Fibroblast of villous mesenchyme (primary cell): ENCODE results near the gene RGSL1. TPM values are rescaled to one million over a fixed set of nuclear protein-coding genes. Genes with fewer than 3 reads are reported as not detected.

Experiments
- DNase-seq: peaks from one replicate; pipeline ENCODE4 v3.0.0-alpha.2; 2010; ENCODE audit warnings: low read depth
- H3K4me3 ChIP-seq: 2 replicates; pipeline ENCODE4 v1.5.1; 2011; ENCODE audit warnings: low read depth, mild to moderate bottlenecking, low read length
- CTCF ChIP-seq: IDR thresholded peaks from 2 replicates; pipeline ENCODE4 v1.5.1; 2012; ENCODE audit warnings: low read depth, mild to moderate bottlenecking, low read length; ENCODE audit not compliant: insufficient read depth
- total RNA-seq: library from RNA; depleted of rRNA; stranded (reverse); fragments of >200 nt; gene quantifications from 2 replicates; pipeline ENCODE4 v1.2.3, GENCODE V29; 2012

Gene RGSL1
- not detected in 2 replicates for total RNA-seq

- no peak for DNase-seq
- no peak within 1 kb of the TSS for H3K4me3 ChIP-seq
- no peak for TF ChIP-seq CTCF
Observed at GRCh38 chr1:182450087-182450486, at the start of gene RGSL1. RGSL1 (plus strand) TSS chr1:182450146; CDS start chr1:182450166, 20 bp downstream.

GRCh38 chr1:182400567-182400966, 49.4 kb upstream of the RGSL1 start, which contains the start of gene TEDDM1:
TEDDM1 (minus strand) TSS chr1:182400667; CDS start chr1:182400485, 182 bp downstream.
- no peak for TF ChIP-seq CTCF
- no peak for DNase-seq
- no peak within 1 kb of the TSS for H3K4me3 ChIP-seq

GRCh38 chr1:182404781-182405180, 45.2 kb upstream of the RGSL1 start:
- DNase-seq = no peak
- TF ChIP-seq CTCF = peak; percentile 6
- H3K4me3 ChIP-seq = no peak overlapping the region

- TF ChIP-seq CTCF = no peak
- DNase-seq = no peak
- H3K4me3 ChIP-seq = no peak overlapping the region
Observed at GRCh38 chr1:182405578-182405977, 44.4 kb upstream of the RGSL1 start.

GRCh38 chr1:182406012-182406411, 43.9 kb upstream of the RGSL1 start:
- DNase-seq = no peak
- no peak for TF ChIP-seq CTCF
- no peak overlapping the region for H3K4me3 ChIP-seq

- no peak for DNase-seq
- TF ChIP-seq CTCF = no peak
Observed at GRCh38 chr1:182407724-182408123, 42.2 kb upstream of the RGSL1 start.

GRCh38 chr1:182408435-182409075, 41.4 kb upstream of the RGSL1 start:
- no peak for TF ChIP-seq CTCF
- no peak for DNase-seq
- no peak overlapping the region for H3K4me3 ChIP-seq

More at GRCh38 chr1:182407724-182408123, 42.2 kb upstream of the RGSL1 start:
- no peak overlapping the region for H3K4me3 ChIP-seq
